GM18870 (cell line): ENCODE results near the gene RUVBL1.

ENCODE experiments used
- ATAC-seq: cut with Tn5 transposase; IDR thresholded peaks from one replicate; pipeline ENCODE4 v1.9.1; 2021; ENCODE audit warnings: moderate library complexity; ENCODE audit not compliant: unreplicated experiment

Gene RUVBL1

DNA sequence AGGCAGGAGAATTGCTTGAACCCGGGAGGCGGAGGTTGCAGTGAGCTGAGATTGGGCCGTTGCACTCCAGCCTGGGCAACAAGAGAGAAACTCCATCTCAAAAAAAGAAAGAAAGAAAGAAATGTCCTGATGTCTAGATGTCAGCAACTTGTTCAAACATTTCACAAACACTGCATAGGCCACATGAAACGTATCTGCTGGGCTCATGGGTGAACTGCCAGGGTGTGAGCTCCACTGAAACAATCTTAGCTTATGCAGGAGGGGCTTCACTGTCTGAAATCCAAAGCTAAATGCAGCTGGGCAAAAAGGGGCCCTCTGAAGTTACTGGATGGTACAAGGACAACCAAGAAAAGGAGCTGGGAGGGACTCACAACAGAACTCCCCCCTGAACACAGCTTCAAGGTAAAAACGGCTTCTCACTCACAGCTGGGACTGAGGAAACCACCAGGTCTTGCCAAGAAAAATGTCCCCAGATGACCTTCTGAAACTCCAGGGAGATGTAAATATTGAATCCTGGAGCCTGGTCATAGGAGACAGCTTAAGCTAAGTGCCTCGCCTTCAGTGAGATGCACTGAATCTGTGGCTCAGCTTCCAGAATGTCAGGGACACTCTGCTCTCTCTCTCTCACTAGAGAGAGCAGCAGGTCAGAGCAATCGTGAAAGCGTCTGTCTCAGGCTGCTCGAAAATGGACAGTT, 39.5 kb downstream of the RUVBL1 start:
- no peak for ATAC-seq

DNA sequence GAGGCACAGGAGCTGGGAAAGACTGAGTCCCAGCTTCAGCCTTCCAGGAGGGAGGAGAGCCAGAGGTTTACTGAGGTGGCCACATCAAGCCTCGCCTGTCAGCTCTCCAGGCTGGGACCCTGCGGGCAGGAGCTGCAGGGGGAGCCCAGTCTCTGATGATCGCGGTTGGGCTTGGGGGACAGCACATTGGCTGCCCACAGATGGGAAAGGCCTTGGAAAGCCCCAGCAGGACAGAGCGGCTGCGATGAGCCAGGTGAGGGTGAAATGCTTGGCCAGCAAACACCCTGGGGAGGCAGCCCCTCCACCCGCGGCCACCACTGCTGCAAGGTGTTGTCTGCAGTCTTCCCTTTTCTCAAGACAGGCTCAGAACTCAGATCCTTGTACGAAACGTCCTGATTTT, 40.2 kb downstream of the RUVBL1 start:
- ATAC-seq, result no peak

DNA sequence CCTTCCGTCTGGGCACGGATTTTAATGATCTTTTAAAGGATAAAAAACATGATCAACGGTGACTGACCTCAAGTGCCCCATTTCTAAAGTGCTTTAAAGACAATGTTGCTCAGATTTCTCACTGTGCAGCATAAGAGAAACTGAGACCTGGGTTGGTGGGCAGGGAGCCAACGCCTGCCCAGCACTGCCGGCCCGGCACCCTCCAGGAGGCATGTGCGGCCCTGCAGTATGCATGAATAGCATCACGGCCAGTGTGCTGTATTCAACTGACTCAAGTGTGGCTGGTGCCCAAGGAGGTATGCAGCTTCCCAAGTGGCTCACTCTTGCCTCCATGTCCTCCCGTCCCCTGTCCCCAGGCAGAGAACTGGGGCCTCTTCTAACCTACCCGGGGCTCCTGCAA, 41.1 kb downstream of the RUVBL1 start:
- ATAC-seq, result no peak

DNA sequence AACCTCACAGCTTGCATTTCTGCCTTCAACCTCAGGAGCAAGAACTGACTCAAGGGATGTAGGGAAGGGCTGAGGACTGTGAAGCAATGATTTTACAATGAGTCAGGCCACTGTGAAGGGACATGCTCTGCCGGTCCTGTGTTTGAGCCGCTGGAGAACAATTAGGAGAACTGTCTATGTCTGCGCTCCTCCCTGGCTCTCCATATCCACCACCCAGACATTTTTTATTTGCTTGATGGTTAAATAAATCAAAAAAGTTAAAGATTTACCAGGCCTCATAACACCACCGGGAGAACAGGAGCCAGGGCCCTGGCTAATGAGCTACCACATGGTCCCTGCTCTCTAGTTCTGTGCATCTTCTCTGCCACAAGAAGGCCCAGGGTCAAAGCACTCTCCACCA, 41.8 kb downstream of the RUVBL1 start:
- ATAC-seq, result no peak

DNA sequence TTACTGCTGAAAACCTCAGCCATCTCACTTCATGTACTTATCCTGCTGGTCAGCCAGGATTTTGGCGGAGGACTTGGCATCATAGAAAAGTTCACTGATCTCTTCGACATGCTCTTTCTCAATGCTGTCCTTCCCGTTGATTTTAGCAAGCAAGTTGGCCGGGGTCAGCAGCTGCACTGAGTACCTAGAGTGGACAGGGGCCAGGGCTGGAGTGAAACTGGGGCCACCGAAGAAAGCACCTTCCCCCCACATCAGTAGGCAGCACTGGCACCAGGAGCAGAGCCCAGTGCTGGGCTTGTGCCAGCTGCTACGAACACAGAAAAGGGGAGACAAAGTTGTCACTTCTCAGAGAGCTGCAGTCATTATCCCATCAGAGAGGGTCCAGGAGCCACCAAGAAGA, 42.4 kb downstream of the RUVBL1 start:
- ATAC-seq, result no peak

DNA sequence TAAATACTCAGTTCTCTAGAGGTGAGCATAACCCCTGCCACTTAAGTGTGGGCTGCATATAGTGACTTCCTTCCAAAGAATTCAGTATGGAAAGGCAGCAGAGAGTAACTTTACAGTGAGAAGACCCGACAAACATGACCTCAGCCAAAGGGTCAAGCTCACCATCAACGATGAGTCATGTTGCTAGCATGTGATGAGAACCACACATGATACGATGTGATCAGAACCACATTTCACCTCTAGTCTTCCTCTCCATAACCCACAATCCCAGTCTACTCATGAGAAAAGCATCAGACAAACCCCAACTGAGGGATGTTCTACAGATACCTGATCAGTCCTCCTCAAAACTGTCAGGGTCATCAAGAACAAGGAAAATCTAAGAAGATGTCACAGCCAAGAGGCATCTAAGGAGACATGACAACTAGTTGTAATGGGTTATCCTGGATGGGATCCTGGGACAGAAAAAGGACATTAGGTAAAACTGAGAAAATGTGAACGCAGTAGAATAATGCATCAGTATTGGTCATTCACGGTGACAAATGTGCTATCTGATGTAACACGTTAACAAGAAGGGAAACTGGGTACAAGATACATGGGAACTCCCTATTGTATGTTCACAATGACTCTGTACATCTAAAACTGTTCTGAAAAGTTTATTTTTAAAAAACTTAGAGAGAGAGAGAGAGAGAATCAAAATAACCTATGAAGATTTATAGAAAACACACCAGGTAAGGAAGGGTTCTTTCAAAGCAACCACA, 43.1 kb downstream of the RUVBL1 start:
- no peak for ATAC-seq

DNA sequence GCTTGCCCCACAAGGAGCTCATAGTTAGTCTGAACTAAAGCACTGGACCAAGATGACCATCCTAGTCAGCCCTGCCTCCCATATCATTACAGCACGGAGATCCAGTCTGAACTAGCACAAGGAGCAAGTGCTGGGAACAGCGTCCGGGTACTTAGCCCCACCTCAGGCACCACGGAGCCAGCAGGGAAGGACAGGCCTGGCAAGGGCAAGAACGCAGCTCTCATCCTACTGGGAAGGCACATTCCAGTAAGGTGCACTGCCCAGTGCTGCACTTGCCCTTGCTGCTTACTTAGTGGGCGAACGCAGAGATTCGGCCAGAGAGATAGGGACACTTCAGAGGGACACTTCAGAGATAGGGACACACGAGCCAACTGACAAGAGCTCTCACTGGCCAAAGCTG, 43.8 kb downstream of the RUVBL1 start:
- ATAC-seq, result no peak

DNA sequence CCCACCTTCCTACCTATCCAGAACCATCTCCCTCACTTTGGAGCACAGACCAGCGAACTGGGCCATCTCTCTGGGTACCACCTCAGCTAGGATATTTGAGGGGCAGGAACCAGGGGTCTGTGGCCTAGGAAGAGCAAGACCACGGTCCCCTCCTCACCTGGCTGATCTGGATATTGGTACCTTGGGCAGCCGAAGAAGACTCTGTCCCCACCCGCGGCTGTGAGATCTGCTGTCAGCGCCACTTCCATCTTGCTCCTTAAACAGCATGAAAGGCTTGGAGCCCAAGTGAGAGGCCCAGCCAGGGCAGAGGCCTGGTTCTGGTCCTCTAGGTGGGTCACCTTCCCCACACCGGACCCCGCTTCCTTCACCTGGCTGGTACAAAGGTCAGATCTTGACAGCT, 44.7 kb downstream of the RUVBL1 start:
- ATAC-seq, result no peak

DNA sequence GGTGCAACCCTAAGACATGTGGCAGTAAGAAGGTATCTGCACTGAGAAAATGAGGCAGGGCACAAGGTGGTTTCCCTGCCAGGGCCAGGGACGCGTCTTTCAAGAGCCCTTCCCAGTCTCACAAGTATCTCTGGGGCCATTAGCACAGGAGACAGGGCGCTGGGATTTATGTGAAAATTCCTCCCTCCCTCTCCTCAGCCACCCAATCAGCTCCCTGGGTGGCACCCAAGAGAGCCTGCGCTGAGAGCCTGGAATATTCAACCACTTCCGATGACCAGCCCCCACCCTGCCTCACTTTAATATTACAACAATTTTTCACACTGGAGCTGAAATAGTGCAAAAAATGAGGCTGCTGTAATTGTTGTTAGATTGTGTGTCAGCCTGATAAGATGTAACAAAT, 45.3 kb downstream of the RUVBL1 start:
- no peak for ATAC-seq

DNA sequence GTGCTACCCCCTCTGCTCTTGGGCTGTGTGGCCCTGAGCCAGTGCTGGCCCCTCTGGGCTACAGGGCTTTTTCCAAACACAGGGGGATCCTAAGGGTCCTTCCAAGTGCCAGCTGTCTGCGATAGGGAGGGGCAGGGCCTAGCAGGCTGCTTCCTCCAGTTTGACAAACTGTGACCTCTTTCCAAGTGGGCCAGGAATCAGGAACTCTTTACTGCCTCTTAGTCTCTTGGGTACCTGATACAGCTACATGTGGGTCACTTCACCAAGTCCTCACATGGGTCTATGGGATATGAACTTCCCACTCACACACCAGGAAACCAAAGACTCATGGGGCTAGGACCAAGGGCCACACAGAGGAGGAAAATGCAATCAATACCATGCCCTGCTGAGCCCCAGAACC, 45.9 kb downstream of the RUVBL1 start:
- no peak for ATAC-seq

DNA sequence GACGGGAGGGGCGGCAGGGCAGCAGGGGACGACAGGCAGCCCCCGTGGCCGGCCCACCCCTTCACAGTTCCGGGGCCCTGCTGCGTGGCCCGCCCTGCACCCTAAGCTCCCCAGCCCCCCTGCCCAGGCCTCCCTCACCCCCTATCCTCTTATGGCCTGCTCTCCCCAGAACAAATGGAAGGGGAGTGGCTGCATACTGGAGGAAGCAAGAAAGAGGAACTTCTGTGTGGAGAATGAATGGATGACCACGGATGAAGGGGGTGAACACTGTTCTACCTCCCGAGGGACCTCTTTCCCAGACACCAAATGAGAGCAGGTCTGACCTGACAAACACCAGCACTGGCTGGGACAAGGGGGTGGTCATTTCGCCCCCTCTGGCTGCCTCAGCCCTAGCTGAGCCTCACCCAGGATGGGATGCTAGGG, 46.4 kb downstream of the RUVBL1 start:
- no peak for ATAC-seq

DNA sequence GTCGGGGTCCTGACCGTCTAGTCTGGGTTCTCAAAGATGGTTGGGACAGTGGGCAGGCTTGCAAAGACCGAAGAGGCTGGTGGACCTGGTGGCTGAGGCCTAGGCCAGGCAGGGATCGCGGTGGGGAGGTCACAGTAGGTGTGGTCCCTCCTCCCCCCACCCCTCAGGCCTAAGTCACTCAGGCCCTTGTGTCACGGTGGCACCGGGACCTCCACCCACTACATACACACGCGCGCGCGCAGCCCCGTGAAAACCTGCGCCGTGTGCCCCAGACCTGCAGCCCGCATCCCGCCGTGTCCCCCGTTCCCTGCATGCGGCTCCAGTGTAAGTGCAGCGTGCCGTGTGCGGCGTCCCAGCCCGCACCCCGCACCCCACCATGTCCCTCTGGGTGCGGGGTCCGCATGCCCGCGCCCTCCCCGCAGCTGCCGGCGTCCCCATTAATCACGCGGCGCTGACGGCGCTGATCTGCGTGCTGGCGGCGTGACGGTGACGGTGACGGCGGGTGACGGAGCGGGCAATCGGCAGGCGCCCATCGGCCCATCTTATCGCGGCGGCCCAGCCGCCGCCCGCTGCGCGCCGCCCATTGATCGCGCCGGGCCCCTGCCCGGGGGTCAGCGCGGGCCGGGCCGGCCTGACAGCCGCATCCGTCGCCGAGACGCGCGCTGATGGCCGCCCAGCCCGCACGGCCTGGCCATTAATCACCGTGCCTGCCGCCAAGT, 47.0 kb downstream of the RUVBL1 start:
- no peak for ATAC-seq

DNA sequence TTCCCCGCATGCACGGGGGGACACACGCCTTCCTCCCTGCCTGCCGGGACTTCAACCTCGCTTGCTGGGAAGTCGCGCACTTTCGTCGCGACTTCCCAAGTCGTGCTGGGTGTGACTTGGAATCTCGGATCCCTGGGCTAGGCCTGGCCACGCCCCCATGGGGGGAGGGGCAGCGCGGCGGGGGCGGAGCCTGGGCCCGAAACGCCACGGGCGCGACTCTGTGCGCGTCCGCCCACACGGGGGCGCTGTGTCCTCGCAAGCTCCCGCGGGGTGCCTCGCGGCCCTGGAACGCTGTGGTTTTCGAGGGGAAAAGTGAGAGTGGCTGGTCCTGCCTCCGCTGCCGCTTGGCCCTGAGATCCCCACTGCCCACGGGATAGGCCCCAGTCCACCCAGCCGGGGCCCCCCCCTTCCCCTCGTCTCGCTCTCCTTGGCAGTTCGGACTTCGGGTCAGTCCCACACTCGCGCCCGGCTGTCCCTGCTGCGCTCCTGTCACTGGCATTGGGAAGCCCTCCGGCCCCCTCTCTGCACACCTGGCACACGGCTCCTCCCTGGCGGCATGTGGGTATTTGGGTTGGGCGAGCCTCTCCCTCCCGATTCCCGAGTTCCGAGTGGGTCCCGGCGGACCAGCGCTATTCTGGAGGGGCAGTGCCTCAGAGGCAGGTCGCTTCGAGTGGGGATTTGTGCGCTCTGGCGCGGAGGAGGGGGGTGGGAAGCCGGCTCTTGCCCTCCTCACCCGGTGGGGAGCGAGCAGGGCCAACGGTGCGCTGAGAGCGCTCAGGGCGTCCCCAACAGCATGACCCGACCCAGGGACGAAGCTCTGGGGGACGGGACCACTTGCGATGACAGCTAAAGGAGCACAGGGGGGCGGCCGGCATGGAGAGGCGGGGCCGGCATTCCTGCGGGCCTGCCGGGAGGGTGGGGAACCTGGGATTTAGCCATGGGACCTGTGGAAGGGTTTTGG, 47.8 kb downstream of the RUVBL1 start:
- ATAC-seq, result no peak

DNA sequence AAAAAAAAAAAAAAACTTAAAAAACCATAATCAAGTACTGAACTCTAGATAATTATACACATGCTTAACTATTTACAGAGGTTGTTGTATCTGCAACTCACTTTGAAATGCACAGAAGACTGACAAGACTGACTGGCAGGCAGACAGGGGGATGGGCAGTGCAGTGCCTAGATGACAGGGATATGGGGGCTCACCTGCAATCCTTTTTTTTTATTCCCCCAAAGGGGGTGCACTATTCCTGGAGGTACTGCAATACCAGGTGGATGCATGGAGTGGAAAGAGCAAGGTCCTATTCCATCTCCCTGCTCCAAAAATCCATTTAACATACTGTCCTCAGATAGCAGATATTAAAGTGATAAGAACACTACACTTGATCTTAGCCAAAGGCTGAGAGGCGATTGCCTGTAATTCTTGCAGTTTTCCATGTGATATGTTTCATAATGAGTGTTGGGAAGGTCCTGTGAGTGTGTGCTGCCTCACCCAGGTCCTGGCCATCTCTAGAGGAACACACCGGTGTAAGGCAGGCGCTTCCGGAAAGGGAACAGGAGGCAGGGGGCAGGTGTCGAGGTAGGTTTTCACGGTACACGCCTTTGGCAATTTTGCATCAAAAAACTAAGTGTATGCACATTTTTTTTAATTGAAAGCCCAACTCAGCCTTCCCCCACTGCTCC, 48.6 kb downstream of the RUVBL1 start:
- no peak for ATAC-seq

DNA sequence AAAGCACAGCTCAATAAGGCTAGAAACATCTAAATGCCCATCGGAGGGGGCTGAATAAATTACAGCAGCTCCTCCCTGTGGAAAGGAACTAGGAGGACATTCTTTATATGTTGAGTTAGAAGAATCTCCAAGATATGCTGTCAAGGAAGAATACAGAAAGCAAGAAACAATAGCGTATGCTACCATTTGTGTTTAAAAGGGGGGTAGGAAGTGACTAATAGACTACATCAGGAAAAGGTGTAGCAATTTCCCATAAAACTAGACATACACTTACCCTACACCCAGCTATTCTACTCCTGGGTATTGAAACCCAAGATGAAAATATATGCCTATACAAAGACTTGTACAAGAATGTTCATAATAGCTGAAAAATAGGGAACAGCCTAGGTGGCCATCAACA, 49.8 kb downstream of the RUVBL1 start:
- no peak for ATAC-seq

DNA sequence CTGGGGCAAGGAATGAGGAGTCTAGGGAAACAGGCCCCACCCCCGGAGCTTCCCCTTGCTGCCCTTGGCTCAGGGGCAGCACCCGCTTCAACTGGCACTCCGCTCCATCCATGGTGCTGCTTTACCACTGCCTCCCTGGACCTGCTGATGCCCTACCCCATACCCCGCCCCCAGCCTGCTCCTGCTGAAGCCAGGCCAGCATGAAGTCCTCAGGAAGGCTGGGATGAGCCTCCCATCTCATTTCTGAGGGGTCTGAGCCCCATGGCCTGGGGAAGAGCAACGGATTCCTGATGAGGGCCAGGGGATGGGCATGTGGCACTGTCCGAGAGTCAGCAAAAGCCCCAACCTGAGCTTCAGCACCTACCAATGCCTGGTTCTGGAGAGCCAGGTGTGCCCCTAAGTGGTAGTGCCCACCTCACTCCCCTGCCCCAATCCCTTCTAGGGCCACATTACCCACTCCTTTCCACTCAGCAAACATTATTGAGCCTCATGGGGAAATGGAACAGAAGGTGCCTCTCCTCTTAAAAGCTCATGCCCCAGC, 50.4 kb downstream of the RUVBL1 start:
- ATAC-seq, result no peak

DNA sequence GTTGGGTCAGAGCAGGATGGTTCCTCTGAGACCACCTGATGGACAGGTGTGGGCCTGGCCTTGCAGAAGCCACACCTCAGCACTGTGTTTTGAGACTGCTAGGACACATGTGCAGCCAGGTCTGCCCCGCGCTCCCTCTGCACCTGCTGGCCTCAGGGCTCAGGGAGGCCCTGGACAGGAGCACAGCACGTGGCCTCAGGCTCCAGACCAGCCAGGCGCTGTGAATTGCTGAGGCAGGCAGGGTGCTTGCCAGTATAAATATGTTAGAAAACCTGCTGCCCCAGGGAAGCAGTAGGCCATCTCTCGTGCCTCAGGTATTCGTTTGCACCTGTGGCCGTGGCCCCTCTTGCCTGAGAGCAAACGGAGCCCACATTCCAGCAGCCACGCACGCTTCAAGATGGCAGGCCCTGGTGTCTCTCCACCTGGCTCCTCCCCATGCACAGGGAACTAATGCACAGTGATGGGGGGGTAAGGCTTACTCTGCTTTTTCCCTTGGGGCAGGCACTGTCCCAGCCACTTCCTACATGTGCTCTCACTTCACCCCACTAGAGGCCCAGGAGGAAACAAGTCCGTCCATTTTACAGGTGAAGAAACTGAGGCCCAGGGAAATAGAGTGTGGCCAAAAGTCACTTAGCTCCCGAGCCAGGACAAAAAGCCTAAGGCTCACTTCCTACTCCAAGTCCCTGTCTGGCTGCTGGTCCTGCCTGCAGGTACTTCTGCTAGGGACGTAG, 51.0 kb downstream of the RUVBL1 start:
- no peak for ATAC-seq

DNA sequence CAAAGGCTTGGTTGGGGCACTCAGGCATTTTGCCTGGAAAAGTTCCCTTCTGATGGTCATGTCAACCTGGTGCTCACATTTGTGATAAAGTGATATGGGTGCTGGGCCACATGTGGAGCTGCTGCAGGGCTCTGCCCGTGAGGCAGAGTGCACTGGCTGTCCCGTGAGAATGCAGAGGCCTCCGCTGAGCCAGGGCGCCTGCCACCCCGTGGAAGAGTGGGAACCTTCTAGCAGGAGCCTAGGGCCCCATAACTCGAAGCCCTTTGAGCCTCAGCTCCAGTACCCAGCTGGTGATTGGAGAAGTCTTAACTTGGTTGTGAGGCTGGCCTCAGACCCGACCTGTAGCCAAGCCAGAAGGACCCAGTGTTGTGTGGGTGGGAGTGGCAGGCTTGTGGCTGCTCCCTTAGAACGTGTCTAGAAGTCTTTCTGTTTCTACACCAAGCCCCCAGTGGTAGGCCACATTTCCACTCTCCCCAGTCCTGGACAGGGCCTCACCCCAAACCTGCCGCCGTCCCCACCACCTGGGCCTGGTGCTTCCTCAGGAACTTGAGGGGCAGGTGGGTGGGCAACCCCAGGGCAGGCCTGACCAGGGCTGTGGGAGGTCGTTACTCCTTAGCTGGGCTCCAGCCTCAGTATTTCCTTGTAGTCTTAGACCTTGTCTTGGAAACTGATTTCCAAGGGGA, 51.7 kb downstream of the RUVBL1 start:
- no peak for ATAC-seq
